Glomerular endothelial cell (primary cell): ENCODE results near the gene HSPA12B. TPM values are rescaled to one million over a fixed set of nuclear protein-coding genes. Genes with fewer than 3 reads are reported as not detected.

Source experiments
- DNase-seq: peaks from one replicate; pipeline ENCODE4 v3.0.0-alpha.2; 2011; ENCODE audit warnings: low read depth, low spot score; ENCODE audit errors: extremely low read depth
- total RNA-seq: library from RNA; depleted of rRNA; stranded (reverse); fragments of >200 nt; gene quantifications from 2 replicates; pipeline ENCODE4 v1.2.3, GENCODE V29; 2015

Gene HSPA12B, protein sequence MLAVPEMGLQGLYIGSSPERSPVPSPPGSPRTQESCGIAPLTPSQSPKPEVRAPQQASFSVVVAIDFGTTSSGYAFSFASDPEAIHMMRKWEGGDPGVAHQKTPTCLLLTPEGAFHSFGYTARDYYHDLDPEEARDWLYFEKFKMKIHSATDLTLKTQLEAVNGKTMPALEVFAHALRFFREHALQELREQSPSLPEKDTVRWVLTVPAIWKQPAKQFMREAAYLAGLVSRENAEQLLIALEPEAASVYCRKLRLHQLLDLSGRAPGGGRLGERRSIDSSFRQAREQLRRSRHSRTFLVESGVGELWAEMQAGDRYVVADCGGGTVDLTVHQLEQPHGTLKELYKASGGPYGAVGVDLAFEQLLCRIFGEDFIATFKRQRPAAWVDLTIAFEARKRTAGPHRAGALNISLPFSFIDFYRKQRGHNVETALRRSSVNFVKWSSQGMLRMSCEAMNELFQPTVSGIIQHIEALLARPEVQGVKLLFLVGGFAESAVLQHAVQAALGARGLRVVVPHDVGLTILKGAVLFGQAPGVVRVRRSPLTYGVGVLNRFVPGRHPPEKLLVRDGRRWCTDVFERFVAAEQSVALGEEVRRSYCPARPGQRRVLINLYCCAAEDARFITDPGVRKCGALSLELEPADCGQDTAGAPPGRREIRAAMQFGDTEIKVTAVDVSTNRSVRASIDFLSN
- 25.5 and 26.3 TPM in 2 replicates for total RNA-seq

- no peak for DNase-seq
Observed at GRCh38 chr20:3732327-3733118, at the start of gene HSPA12B. TSS of gene HSPA12B (plus strand) at chr20:3732685. CDS start at chr20:3738675, 5,990 bp downstream.

- no peak for DNase-seq
Observed at GRCh38 chr20:3685341-3685740, 47.1 kb upstream of the HSPA12B start.

DNA sequence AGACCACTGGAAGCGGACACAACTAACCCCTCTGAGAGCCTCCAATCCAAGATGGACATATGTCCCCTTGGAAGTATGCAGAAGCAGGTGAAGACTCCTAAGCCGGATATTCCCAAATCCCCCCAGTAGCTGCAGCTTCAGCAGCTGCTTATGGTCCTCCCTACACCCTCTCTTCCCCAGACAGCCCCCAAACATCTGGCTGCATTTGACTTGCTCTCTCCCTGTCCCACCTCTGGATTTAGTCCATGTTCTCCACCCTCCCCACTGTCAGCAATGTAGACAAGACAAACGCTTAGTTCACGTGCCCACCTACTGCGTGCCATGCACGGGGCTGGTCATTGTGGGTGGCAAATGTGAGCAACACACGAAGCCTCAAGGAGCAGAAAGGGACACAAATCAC is 46.1 kb upstream of the HSPA12B start:
- no peak for DNase-seq

DNA sequence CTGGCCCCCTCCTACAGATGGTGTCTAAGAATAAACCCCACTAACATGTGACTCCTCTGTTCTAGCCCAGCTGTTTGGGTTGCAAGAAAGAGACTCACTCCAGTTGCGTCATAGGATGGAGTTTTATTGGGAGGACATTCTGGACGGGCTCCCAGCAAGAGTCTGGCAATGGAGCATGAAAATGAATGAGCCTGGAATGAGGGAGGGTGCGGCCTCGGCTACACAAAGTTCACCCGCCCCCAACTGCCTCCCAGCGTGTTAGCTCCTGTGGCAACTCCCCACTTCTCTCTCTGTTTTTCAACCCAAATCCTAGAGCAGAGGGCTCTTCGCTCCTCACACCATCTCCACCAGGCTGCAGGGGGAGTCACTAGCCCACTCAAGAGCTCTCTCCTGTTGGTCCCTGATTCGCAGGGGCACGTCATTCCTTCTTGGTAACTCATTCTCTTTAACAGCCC is 45.6 kb upstream of the HSPA12B start:
- no peak for DNase-seq

DNA sequence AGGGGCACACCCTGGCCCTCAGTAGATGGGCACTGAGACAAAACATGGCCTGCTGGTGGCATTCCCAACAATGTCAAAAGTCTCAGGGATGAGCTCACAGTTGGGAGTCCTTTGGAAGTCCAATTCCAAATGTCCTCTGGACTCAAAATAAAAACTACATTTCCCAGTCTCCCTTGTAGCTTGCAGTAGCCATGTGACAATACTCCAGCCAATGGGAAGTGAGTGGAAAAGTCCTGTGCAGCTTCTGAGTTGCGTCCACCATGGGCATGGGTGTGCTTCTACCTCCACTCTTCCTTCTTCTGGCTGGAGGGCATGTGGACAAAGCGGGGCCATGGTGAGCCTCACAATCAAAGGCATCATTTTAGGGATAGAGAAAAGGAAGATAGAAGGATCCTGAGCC is 44.8 kb upstream of the HSPA12B start:
- DNase-seq = no peak

DNA sequence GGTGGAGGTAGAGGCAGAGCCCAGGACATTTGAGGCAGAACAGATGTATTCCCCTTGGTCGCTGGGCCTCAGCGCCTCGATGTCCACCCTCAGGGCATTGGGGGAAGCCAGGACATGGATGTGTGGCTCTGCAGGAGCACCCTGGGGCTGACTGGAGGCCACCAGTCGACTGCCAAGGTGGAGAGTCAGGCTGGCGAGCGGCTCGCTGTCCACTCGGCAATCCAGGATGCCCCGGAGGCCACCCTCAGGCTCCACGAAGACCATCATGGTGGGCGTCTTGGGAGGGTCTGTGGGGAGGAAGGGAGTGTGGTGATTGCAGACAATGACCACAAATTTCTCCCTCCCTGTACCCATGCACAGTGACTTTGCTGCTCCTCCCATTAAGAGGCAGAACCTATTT is 42.5 kb upstream of the HSPA12B start:
- no peak for DNase-seq

DNA sequence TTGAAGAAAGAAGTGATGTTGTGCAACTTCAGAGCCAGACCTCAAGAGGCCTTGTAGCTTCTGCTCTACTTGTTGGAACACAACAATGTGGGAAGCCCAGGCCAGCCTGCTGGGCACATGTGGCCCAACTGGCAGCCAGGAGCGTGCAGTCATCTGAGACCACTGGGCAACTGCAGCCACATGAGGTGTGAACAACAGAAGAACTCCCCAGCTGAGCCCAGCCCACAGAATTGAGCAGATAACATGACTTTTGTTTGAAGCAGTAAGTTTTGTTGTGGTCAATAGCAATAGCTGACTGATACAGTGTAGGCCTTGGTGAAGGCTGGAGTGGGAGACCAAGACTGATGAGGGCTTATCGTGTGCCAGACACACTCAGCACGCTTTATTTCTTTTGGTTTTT is 42.1 kb upstream of the HSPA12B start:
- DNase-seq = no peak

DNA sequence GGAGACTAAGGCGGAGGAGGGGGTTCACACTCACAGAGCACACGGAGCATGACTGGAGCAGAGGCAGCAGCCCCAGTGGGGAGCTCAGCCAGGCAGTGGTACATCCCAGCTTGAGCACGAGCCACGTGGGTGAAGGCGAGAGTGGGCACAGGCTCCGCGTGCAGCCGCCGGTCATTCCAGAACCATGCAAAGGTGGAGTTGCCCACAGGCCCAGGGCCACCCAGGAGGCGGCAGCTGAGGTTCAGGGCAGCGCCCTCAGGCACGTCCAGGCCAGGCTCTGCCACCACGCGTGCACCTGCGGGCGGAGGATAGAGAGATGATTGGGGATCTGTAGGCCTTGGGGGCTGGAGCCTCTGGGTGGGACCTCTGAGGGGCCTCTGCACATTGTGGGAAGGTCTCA is 41.2 kb upstream of the HSPA12B start:
- DNase-seq = no peak

DNA sequence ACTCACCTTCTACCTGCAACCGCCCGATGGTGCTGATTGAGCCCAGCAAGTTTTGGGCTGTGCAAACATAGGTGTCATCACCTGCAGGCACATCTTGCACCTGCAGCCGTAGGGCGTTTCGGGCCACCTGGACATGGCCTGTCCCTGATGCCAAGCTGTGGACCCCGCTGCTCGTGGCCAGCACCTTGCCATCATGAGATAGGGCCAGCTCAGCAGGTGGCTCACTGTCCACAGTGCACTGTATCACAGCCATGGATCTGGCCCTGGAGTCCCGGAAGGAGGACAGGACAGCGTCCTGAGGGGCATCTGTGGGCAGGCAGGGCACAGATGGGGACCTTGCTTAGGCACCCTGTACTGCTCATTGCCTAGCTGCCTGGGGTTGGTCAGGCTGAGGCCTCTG is 40.6 kb upstream of the HSPA12B start:
- DNase-seq = no peak

DNA sequence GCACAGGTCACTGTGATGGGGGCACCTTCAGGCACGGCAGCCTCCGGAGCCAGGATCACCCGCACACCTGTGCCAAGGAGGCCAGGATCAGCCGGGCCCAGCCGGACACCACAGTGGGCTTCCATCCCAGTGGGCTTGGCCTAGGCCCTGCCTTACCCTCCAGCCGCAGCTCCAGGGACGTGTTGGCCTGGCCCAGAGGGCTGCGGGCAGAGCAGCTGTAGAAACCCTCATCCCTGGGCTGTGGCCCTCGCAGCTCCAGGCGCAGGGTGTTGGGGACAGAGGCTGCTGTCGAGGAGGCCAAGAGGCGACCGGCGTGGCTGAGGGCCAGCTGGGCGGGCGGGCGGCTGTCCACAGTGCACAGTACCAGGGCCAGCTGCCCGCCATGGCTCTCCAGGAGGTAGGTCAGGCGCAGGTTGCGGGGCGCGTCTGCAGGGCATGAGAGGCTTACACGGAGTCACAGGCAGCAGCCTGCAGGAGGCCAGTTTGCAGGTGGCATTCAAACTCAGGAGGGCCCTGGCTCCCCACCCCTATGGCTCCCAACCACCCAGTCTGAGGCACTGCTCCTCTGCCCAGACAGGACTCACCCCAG is 39.7 kb upstream of the HSPA12B start:
- DNase-seq = no peak

DNA sequence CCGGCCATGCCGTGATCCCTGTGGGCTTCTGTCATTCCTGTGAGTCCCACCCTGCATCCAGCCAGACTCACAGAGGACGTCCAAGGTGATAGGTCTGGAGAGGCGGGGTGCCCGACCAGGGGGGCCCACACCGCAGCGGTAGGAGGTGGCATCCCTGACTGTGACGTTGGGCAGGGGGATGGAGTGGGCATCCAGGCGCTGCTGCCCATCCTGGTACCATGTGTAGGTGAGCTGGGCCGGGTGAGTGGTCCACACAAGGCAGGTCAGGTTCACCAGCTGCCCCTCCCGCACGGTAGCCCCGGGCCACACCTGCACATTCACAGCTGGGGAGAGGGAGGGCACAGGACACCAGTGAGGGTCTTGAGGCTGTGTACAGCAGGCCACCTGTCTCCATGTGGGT is 39.1 kb upstream of the HSPA12B start:
- no peak for DNase-seq

DNA sequence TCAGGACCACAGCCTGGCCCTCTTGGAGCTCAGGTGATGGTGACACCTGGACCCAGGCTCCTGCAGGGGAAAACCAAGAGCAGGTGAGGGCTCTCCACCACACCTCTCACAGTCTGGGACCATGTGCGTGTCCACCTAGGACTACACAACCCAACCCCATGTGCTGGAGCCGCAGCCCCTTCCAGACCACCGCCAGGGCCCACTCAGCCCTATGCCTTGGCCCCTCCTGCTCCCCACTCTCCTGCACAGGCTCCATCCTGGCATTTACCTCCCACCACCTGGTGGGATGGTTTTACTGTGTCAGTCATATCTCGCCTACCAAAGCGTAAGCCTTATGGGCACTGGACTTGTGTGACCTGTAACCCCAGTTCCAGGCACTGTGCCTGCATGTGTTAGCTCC is 37.6 kb upstream of the HSPA12B start:
- DNase-seq = no peak

DNA sequence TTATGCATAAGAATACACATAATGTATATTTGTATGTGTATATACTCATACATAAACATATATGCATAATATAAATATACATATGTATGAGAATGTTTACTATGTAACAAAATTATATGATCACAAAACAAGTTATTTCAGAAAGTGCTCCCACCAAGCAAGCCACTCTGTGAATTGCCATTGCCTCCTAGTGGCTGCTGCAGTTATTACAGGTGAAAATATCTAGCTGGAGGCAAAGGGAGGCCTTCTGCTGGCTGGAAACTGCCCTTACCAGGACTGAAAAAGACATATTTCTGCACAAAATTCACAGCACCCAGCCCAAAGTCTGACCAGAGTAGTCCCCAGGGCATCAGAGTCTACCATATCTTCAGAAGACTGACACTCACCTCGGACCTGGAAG is 36.3 kb upstream of the HSPA12B start:
- DNase-seq = no peak

DNA sequence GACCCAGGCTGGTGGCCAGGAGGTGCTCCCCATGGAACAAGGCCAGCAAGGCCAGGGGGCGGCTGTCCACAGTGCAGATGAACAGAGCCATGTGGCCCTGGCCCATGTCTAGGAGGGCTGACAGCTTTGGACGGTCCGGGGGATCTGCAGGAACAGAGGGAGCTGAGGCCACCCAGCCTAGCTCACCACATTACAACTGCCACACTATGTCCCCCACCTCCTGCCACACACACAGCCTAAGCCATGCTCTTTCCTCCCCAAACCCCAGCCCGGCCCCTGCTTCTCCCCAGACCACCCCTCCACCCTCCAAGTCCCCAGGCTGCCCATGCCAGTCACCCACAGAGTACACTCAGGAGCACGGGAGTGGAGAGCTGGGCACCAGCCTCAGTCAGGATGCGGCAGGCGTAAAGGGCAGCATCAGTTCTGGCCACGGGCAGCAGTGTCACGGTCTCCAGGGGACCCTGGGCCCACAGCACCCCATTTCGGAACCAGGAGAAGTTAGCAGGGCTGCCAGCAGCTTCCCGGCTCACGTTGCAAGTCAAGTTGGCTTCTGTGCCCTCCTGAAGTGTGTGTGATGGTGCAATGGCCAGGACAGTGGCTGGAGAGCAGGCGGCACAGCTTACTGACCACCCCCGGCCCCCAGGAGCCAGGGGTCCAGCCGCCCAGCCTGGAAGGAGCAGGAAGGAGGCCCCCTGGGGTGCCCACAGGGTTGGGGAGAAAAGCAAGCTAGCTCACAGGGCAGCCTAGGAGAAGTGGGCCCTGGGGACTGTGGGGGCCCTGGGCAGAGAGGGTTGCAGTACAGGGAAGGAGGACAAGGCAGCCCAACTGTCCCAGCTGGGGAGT is 35.5 kb upstream of the HSPA12B start:
- DNase-seq = no peak

DNA sequence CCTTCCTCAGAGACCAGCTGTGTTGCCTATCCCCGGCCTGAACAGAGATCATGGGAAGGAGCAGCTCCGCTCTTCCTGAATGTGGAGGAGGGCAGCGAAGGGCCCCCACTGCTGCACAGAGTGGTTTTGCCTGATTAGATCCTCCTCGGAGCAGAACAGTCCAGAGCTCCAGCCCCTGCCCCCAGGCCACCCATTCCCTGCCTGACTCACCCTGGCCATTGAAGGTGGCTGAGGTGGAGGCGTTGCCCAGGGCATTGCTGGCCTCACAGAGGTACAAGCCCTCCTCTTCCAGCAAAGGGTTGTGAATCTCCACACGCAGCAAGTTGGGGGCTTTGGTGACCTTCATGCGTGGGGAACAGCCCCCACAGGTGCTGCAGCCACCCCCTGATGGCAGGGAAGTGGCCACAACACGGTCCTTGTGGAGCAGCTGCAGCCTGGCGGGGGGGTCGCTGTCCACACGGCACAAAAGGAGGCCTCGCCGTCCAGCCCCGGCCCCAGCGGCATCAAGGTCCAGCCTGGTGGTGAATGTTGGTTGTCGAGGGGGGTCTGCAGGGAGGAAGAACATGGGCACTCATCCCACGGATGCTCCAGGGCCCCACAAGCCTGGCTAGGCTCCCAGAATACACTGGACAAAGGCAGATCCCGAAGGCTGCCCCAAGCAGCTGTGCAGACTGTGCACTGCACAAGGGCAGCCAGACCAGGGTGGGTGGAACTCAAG is 34.7 kb upstream of the HSPA12B start:
- no peak for DNase-seq

DNA sequence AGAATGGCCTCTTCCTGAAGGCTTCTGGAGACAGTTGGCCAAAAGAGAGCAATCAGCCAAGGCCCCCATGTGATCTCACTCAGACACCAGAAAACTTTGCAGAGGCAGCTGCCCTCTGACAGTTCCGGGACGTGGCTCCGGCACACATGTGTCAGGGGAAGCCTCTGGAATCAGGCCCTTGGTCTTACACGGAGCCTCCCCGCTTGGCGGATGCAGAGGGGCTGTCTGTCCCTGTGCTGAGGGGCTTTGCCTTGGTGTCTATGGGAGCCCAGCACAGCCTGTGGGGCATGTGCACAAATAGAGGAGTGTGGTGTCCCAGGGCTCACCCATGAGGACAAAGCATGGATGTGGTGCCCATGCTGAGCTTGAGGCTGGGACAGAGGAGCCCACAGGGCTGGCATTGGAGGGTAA is 33.9 kb upstream of the HSPA12B start:
- DNase-seq = no peak

DNA sequence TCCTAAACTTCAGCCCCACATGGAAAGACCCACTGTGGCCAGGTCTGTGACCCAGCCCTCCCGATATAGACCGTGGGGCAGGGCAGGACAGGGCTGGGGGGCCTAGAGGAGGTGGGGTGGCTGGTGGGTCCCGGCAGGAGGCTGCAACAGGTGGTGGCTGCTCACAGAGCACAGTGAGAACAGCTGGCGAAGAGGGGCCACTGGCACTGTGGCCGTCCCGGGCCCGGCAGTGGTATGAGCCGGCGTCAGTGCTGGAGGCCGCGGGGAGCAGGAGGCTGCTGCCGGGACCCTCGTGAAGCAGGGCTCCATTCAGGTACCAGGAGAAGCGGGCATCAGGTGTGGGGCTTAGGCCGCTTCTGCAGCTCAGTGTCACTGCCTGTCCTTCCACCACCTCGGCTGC is 33.4 kb upstream of the HSPA12B start:
- DNase-seq = no peak

GRCh38 chr20:3701061-3701998 is 31.2 kb upstream of the HSPA12B start:
- no peak for DNase-seq
